SIG-M5 treated with dmso at 0.1 percent for 504 hours (cell line): Measurements from ENCODE around the gene HS6ST2.
"Not testable (repeated sequence)": the region's sequence is repeated elsewhere in the genome, so short reads cannot be mapped to it uniquely, and the experiment has no call there.

Experiments
- DNase-seq: peaks from one replicate; lab custom pipeline; 2025; ENCODE audit not compliant: unreplicated experiment; lab: John Stamatoyannopoulos, UW

The HS6ST2 gene

DNA sequence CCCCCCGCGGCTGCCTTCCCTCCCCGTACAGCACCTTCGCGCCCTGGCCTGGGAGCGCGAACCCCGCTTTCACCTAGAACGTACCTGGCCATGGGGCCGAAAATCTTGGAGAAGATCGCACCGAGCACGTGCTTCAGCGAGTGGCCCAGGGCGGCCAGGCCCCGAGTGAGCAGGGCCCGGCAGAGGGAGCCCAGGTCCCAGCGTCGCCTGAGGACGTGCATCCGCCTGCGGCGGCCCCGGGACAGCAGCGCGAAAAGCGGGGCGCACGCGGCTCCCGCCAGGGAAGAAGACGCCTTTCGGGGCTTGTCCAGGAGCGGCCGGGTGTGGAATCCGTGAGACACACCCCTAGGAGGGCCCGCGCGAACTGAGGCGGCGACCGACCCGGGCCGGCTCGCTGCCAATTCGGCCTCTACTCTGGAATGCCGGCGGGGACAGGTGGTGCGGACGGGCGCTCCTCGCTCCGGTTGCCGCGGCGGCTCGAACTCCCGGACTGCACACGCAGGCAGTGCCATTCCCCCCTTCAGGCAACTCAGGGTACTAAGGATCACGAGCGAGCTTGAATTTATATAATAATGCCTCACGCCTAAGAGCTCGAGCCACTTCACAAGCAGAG is at the start of gene HS6ST2:
HS6ST2 (minus strand) TSS at position 539 of the 613 bp plus-strand sequence.
- DNase-seq, result no peak

DNA sequence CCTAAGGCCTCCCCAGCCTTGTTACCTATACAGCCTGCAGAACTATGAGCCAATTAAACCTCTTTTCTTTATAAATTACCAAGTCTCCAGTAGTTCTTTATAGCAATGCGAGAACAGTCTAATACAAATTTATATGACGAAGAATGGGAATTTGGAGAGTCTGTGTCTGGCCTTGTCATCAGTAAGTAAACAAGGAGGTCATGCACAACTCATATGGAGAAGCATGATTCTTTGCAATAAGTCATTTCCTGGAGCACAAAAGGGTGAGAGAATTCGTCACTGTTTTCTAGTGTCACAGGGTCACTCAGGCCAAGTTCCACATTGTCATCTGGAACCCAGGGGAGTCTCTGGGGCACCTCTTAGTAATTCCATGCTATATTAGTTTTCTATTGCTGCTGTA is 49.0 kb upstream of the HS6ST2 start:
- no peak for DNase-seq

DNA sequence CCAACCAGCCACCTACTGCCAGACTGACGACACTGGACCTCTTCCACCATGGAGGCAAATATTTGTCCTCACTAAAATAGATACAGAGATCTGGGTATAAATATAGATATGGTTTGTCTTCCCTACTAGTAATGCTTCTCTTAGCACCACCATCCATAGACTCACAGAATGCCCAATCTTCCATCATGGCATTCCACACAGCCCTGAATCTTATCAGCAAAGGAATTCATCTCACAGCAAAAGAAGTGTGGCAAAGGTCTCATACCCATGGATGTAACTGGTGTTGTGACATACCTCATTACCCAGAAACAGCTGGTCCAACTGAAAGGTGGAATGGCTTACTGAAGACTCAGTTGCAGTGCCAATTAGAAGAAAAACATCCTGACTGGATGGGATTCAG is 47.2 kb upstream of the HS6ST2 start:
- no peak for DNase-seq

DNA sequence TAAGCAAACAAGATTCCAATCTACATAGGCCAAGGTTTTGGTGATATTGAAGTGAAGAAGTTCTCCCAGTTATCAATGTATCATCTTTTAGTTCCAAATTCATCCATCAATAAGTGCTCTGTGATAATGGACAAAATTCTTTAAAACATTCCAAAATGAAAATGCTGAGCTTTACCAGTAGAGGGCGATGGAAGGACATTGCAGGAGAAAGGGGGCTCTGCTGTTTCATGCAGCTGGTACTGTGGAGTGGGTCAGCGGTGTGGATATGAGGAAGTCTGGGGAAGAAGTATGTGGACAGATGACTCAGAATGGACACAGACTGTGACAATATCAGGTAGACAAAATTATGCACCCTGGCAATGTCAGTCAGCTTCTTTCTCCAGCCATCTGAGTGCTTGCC is 46.6 kb upstream of the HS6ST2 start:
- peak; percentile 1 for DNase-seq

DNA sequence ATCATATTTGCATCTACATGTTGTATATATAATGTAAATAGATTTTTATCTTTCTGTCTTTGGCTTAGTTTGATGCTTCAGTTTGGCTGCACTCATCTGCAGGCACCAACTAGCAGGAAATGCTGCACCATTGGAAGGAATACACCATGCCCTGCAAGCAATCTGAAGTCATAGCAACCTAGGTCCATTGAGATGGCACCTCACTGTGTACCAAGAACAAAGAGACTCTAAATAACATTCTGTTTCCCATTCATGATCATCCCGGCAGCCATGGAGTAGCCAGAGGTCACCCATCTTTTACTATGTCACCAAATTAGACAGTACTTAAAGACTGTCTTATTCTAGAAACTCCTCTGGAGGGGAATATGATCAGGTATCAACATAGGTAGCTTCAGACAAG is 40.8 kb upstream of the HS6ST2 start:
- no peak for DNase-seq

DNA sequence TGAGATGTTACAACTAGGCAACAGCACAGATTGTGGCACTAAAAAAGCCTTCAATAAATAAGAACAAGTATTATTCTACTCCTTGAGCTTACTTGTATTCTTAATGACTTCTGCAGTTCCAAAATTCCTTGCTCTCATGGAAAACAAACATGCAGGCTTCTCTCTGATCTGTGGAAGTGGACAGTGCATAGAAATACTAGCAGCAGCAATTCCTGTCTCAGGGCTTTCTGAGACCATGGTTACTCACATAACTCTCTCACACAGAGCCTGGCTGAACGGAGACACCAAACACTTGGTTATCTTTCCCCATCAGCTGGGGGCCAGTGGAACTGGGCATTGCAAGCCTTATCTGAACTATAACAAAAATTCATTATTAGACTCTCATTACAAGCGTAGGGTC is 32.4 kb upstream of the HS6ST2 start:
- DNase-seq, result no peak

DNA sequence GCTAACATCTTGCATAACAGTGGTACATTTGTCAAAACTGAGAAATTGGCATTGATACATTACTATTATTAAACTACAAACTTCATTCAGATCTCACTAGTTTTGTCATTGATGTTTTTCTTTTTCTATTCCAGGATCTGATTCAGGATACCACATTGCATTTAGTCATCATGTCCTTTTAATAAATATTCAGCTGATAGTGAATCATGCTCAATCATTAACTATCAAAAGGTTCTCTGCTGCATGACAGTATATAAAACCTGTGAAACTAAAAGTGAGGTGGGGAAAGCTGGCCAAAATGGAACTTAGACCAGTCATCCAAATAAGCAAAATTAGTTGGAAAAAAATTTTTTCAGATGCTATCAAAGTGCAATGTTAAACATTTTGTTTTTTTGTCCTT is 28.1 kb upstream of the HS6ST2 start:
- DNase-seq, result no peak

DNA sequence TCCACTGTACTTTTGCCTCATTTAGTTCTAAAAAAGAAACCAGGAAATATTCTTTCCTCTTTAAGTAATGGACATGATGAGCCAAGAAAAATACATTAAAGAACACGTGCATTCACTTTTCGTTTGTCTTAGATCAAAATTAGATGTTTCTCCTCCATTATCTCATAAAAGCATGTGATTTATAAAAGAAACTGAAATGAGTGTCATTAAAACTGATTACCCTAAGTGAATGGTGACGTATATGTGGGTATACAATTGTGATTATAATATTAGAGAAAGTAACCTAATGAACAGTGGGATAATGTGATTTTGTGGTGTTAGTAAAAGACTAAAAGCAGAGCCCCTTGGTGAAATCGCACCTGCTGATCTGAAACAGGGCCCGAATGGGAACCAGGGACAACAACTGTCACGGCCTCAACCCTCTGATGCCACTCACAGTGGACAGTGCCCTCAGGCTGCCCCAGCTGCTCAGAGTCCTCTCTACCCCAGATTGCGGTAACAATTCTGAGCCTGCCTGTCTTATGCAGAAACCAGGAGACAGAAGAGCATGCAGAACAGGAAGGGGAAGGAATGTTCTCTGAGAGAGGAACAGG is 25.7 kb upstream of the HS6ST2 start:
- no peak for DNase-seq

DNA sequence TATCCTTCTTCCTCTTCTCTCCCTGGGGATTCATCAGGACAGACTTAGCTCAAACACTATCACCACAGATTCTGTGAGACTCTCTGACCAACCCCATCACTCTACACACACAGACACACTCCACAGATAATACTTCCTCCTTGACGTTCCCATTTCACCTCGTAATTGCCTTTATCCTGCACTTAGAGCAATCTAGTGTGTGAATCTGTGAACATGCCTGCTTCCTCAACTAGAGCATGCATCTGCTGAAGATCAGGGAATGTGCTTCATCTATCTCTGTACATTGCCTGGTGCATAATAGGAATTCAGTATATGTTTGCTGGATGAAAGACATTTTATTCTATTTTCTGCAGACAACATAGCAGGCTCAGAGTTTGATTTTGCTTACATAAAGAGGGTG is 25.1 kb upstream of the HS6ST2 start:
- no peak for DNase-seq

DNA sequence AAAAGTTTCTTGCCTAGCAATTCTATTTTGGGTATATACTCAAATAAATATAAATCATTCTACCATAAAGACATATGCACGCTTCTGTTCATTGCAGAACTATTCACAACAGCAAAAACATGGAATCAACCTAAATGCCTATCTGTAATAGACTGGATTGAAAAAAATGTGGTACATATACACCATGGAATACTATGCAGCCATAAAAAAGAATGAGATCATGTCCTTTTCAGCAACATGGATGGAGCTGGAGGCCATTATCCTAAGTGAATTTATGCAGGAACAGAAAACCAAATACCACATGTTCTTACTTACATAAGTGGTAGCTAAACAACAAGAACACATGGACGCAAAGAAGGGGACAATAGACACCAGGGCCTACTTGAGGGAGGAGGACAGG is 21.6 kb upstream of the HS6ST2 start:
- DNase-seq, result not testable (repeated sequence)

DNA sequence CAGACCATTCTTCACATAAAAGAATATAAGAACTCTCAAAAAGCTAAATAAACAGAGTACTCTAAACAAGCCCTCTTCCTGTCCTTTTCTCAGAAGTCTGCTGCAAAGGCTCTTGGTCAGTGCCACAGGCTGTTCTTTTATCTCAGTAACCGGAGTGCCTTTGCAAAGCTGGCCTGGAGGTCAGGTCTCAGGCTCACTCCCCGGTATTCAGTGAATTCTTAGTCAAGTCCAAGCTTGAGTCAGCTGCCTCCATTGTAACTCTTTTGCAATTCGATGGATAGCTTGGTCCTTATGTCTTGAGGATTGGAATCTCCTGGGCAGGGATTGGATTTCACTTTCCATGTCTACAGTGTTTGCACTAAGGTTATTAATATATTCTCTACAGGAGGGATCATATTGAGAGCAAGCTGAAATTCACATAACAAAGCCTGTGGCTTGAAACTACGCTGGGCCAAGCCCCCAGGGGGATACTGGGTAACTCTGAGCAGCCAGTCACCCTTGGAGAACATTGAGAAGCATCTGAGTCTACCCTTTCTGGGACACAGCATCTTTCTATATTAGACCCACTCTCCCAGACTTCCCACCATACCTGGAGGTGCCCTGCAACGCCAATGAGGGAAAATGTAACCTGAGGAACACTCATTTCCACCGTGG is 10.0 kb upstream of the HS6ST2 start:
- peak; percentile 3 for DNase-seq

DNA sequence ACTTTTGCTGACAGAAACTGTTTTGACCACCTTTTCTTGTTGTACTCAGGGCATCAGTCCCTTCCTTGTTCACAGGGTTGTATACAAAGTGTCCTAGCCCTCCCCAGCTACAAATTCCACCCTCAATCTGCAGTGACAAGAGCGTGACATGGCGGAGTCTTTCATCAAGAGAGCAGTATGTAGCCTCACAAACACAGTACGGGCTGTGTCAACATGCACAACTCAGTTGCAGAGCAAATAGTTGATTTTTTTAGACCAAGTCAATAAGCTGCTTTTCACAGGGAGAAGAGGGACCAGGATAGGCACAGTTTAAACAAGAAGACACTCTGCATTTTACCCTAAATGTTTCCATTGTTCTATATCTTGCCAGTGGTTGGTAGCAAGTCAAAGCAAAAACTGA is 8.6 kb upstream of the HS6ST2 start:
- DNase-seq, result no peak

DNA sequence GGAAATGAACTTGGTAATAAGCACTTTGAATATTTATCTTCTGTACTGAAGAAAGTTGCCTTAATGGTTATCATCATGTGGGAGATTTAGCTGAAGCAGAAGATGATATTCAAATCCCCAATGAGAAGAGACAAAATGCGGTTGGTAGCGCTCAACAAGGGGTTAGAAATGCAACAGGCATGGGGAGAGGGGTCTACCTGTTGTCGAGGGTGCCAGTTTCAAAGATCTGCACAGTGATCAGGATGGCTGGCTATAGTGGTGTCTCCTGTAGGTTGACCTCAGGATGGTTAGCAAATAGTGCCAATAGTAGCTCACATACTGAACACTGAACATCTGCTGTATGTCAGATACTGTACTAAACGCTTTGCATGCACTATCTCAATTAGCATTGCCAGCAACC is 7.0 kb upstream of the HS6ST2 start:
- no peak for DNase-seq

DNA sequence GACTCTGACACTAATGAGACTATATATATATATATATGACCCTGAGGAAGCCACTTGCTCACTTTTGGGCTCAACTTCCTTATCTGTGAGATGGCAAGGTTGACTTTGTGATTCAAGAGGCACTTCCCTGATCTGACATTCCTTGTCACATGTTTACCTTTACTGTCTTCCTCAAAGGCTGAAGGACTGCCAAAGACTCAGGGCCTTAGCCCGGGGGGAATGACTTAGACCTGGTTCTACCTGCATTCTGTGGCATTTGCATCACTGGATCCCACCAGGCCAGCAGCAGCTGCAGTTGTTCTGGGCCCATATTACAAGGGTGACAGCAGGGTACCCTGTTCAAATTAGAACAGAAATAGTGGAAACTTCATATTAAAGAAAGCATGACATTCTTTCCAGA is 3.1 kb upstream of the HS6ST2 start:
- no peak for DNase-seq

DNA sequence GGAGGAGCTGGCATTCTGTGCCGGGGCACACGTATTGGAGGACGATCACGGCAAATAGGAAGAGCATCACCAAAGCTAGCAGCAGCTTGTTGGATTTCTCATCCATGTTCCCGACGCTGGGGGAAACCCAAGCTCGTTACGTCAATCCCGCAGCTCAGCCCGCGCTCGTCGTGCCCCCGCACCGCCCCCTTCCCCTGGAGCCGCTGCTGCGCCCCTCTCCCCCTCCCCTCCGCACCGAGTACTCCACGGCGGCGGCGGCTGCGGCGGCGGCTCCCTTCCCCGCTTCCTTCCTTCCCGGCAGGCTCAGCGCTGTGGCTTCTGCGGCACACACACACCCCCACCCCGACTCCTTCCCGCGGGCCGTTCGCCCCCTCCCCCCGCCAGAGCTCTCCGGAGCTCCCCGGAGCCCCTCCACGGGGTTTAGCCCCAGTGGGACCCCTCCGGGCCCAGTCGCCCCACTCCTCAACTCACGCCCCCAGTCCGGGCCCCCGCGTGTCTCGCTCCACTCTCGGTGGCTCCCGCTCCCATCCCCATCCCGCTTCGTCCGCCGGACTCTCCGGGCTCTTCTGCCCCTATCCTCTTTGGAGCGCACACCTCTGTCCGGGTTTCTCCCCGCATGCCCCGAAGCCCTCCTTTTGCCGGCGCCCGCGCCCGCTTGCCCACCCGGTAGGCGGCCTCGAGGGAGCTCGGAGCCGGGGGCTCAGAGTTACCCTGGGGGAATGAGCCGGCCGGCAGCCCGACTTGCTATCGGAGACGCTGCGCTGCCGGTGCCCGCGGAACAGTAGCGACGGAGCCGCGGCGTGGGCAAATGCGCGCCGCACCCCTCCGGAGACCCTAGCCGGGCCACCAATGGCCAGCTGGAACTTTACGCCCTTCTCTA is 978 bp downstream of the HS6ST2 start:
- no peak for DNase-seq

DNA sequence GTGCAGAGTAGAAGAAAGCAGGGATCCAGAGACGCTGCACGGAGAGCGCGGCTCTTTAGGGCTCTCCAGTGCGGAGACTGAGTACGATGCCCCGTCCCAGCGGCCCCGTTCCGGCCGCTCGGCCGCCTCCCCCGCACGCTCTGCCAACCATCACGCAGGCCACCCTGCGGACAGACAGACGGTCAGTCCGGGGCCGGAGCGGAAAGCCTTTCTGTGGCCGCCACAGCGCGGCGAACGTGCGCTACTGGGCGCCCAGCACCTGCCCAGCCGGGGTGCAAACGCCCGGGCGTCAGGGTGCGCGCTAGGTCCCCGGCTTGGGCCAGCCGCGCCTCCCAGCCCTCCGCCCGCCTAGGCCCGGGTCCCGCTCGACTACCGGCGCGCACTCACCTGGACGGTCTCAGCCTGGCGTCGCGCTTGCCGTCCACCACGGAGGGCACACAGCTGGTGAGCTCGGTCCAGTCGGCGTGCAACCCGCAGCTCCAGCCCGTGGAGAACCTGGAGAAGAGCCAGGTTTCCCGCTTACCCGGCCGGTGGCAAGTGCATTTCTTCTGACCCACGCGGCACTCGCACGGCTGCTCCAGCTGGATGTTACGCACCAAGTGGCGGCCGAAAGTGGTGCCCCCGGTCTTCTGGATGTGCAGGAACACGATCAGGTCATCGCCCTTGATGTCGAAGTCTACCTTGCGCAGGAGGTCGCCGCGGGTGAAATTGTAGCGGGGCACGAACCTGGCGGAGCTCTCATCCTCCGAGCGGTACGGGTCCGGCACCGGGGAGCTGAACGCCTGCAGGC is 1.8 kb downstream of the HS6ST2 start:
- DNase-seq, result no peak

DNA sequence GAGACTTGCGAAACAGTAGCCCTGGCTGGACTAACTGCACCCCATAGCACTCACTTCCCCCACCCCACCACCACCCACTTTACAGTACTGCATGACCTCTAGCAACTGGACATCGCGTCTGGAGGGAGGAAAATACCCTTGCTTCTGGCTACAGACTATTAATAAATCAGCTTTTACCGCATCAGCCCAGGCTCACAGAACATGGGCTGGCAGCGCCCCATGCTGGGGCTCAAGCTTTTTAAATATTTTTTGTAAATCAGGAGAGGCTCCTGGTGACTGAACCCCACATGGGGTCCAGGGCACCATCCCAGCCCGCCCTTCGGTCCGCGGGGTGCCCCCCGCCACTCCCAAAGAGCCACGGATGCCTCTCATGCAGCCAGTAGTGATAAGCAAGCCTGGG is 2.7 kb downstream of the HS6ST2 start:
- no peak for DNase-seq

DNA sequence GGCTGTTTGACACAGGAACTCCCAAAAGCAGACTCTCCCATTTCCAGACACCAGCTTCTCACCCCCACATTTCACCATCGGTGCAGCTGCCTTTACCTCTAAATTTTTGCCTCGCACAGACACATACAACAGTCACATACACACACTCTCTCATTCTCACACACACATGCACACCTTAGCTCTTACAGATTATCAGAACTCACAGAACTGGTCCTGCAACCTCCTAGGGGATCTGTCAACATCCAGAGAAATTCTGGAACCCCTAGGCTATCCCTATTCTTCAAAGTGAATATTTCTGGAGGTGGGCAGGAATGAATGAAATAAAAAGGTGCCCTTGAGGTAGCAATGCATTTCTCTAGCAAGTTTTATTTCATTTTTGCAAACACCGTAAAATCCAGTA is 4.1 kb downstream of the HS6ST2 start:
- no peak for DNase-seq

DNA sequence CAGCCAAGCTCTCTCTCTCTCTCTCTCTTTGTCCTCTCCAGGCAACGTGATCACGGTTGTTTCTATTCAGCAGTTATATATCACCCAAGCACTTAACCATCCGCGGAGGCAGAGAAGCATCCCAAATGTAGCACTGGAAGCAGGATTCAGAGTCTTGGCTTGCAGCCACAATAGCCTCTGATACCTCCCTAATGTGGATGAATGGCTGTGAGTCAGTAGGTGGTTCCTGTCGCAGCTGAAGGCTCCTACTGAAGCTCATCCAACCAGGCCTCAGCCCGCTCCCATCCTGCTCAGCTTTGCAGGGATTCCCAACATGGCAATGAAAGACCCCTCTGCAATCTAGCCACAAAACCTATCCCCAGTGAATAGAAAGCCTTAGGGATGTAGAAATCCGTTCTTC is 5.1 kb downstream of the HS6ST2 start:
- DNase-seq, result no peak

DNA sequence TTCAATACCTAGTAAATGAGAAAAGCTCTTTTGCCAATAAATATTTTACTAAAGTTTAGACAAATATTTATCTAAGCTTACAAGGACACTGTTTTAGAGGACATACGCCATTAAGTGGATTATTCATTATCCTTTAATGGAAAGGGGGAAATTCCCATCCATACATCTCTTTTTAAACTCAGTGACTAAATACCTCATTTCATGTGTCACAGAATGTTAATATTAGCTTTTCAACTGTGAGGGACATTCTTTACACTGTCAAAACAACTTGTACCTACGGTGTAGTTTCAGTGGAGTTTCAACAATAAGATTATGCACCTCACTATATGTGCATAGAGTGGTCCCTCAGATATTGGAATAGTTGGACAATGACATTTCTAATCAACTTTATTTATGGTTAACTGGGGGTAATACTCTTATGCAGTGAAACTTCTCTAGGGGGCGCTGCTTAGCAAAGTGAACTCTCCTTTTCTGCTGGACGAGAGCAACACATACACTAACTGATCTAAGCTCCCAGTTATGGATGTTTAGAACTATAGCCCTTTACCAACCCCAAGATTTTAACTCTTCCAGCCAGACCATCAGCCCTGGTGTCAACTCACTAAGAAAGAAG is 9.7 kb downstream of the HS6ST2 start:
- DNase-seq, result no peak
